GM21526 (cell line): ENCODE results near the gene TRIM43B.
A peak's percentile ranks its signal among the peaks of the same experiment; 100 is the strongest.
"Not testable (repeated sequence)": the region's sequence is repeated elsewhere in the genome, so short reads cannot be mapped to it uniquely, and the experiment has no call there.

Experiments used
- ATAC-seq: cut with Tn5 transposase; IDR thresholded peaks from one replicate; pipeline ENCODE4 v1.9.1; 2021; ENCODE audit warnings: moderate library complexity; ENCODE audit not compliant: unreplicated experiment, low FRiP score

TRIM43B gene

GRCh38 chr2:95484654-95485053 lies at the start of gene TRIM43B:
TRIM43B (minus strand) TSS chr2:95484754; CDS start chr2:95482714, 2,040 bp downstream.
- not testable (repeated sequence) for ATAC-seq

- ATAC-seq: no peak
Measured at GRCh38 chr2:95531254-95531771, 46.8 kb upstream of the TRIM43B start.

- ATAC-seq: no peak
Measured at GRCh38 chr2:95530734-95531133, 46.2 kb upstream of the TRIM43B start.

DNA sequence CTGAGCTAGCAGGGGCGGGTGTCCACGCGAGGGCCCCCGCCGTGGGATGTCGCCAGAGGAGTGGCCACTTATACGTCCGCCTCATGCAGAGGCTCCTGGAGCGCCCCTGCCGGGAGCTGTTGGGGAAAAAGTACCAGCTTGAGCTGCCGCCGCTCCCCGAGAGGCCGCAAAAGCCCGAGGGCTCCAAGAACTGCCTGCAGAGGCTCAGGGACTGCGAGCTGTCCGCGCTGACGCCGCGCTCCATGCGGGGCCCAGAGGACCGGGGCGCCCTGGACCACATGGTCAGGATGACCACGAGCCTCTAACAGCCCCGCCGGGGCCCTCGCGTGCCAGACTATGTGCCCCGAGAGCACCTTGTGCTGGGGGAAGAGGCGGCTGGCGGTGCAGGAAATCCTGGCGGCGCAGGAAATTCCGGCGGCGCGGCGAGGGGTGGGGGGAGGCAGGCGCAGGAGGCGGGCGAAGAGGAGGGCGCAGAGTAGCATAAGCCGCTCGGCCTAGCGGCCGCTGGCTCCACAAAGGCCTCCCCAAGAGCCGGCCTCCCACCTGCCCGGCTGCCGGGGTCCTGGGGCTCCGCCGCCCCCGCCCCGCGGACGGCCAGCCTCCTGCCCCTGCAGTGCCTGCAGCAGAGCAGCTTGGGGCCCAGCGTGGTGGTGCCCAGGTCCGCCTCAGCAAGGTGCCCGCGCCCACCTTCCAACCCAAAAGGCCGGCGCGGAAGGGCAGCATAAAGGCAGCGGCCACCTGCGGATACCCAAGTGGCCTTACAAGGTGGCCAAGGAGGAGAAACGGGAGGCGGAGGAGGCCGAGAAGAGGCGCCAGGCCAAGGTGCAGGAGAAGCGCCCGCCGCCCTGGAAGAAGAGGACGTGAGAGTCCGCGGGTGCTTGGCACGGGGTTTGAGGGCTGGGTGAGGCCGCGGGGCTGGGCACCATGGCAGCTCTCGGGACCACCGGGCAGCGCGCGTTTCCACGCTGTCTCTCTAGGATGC lies 42.1 kb upstream of the TRIM43B start:
- peak; percentile 59 for ATAC-seq

GRCh38 chr2:95525294-95526035 lies 40.9 kb upstream of the TRIM43B start:
- ATAC-seq: no peak

DNA sequence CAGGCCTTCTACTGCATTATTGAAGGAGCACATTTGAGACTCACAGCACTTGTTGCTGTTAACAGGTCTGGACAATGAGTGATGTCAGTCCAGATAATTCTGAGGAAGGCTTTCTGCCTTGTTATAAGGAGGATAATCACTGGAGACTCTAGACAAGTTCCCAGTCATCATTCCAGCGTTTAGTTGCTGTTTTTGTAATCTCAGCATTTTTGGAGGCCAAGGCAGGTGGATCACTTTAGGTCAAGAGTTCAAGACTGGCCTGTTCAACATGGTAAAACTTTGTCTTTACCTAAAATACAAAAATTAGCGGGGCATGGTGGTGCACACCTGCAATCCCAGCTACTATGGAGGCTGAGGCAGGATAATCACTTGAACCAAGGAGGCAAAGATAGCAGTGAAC lies 39.6 kb upstream of the TRIM43B start:
- ATAC-seq: no peak

GRCh38 chr2:95514718-95515117 lies 30.2 kb upstream of the TRIM43B start:
- no peak for ATAC-seq

DNA sequence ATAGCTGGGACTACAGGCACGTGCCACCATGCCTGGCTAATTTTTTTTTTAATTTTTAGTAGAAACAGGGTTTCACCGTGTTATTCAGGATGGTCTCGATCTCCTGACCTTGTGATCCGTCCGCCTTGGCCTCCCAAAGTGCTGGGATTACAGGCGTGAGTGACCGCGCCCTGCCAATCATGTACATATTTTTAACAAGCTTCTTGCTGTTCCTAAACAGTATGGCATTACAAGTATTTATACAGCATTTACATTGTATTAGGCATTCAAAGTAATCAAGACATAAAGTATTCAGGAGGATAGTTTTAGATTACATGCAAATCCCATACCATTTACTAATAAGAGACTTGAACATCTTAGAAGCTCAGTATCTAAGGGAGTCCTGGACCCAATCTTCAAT lies 29.7 kb upstream of the TRIM43B start:
- ATAC-seq: not testable (repeated sequence)

GRCh38 chr2:95509408-95509807 lies 24.9 kb upstream of the TRIM43B start:
- no peak for ATAC-seq

DNA sequence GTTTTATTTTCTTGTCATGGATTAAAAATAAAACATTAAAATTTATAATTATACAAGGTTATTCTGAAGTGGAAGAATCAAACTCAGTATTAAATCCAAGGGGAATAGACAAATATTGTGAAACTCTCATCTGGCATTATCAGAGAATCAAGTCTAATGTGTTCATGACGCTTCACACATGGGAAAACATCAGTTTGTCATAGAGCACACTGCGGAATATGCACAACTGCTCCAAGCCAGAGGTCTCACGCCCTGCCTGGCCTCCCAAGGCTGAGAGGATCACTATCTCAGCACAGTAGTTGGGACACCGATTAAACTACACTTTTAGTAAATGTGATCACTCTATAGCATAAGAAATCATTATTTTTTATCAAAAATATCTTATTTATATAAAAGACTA lies 20.7 kb upstream of the TRIM43B start:
- no peak for ATAC-seq

- ATAC-seq: no peak
Measured at GRCh38 chr2:95500854-95501253, 16.3 kb upstream of the TRIM43B start.

- ATAC-seq: not testable (repeated sequence)
Measured at GRCh38 chr2:95492076-95492475, 7.5 kb upstream of the TRIM43B start.

DNA sequence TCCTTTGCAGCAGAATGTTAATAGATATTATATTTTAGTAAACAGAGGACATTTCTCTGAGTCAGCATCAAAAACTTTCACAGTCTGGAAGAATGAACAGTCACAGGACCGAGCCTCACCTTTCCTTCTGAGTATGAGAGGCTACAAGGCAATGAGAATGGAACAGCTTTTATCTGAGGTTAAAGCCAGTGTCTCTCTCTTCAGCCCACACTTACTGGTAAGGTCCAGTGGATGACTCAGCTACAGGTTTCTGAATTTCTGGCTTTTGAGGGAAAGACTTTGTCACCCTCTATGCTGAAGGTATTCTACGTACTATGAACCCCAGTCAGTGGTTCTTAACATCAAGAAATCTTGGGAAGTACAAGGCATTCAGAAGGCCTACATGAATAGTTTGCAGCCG lies 9.5 kb downstream of the TRIM43B start:
- ATAC-seq: not testable (repeated sequence)

DNA sequence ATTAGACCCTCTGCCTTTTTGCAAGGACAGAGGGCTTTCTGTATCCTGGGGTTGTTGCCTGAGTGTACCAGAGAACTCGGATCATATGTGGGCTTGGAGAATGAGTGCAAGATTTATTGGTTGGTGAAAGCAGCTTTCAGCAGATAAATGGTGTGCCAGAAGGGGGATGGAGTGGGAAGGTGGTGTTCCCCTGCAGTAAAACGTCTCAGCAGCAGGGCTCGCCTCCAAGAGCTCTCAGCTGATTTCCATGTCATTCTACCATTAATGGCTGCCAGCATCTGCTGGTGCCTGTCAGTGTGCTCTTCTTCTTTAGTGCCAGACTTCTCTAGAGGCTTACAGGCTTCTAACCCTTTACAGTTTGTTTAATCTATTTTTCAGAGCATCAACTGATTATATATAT lies 16.6 kb downstream of the TRIM43B start:
- ATAC-seq: not testable (repeated sequence)

- not testable (repeated sequence) for ATAC-seq
Measured at GRCh38 chr2:95466572-95466971, 18.0 kb downstream of the TRIM43B start.

DNA sequence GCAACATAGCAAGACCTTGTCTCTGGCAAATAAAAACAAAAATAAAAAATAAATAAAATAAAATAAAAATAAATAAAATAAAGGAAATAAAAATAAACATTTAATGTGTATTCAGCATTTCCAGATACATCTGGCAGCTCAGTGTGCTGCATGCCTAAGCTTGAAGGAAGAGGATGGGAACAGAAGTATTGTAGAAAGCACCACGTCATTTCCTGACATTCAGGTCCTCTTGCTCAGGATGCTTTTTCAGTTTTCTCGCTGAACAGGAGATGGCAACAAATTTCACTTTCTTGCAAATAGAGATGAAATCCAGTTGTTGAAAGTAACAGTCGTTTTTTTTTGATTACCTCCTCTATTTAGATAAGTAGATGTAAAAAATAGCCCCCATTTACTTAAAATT lies 21.3 kb downstream of the TRIM43B start:
- not testable (repeated sequence) for ATAC-seq

GRCh38 chr2:95445317-95445716 lies 39.2 kb downstream of the TRIM43B start:
- ATAC-seq: not testable (repeated sequence)

DNA sequence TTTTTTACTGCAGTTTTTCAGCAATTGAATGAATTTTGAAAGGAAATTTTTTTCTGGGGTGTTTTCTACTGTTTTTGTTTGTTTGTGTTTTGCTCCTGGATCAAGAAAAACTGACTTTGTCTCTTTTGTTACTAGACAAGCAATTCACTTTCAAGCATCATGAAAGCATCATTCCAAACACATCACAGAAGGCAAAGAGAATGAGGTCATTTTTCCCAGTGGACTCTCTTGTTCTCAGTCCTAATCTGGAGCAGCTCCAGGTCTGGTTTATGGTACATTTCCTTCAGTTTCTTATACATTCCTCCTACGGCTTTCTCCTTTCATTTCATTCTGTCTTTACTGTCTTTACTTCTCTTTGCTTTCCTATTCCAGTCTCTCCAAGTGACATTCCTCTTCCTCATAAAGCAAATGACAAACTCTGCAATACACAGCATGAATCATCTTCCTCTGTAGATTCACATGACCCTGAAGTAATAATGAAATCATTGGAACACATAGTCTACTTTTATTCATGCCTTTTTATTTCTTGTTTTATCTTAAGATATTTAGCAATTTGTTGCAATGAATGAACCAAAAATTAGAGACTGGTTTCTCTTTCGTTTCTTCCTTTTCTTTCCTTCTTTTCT lies 42.0 kb downstream of the TRIM43B start:
- not testable (repeated sequence) for ATAC-seq

DNA sequence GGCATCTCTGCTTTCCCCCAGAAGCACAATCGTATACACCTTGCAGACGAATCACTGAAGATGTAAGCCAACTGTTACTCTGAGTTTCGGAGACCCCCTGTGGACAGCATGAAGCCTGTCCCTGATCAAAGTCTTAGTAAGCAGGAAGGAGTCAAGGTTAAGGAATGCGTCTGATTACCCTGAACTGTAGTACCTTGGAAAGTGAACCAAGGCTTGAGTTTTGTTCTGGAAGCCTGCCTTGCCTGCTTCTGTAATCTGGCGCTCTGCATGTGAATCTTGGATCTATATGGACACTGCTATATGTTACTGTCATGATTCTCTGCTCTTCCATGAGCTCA lies 48.7 kb downstream of the TRIM43B start:
- not testable (repeated sequence) for ATAC-seq

GRCh38 chr2:95435162-95435871 lies 49.2 kb downstream of the TRIM43B start:
- not testable (repeated sequence) for ATAC-seq
